SK-N-SH (cell line): ENCODE measurements around the gene ATRN. TPM values are rescaled to one million over a fixed set of nuclear protein-coding genes. Genes with fewer than 3 reads are reported as not detected.

Experiments
- CTCF ChIA-PET: fragments of 300-600, 350-600 bp; formaldehyde crosslinking; extraction: SDS; loops from one replicate; lab custom pipeline; 2021; lab: Yijun Ruan, JAX
- POLR2A ChIA-PET: fragments of 350-600 bp; sonication (Branson Sonifier 250); formaldehyde crosslinking; extraction: SDS; loops from one replicate; lab custom pipeline; 2020; ENCODE audit warnings: antibody characterized with exemption, inconsistent platforms; lab: Yijun Ruan, JAX
- DNase-seq: peaks from one replicate; pipeline ENCODE4 v3.0.0; 2012
- H2AFZ ChIP-seq: fragments of 200-600 bp; sonication (generic); 2 replicates; pipeline ENCODE4 v1.8.1; 2016; ENCODE audit warnings: antibody characterized with exemption, mild to moderate bottlenecking, low read depth
- H3F3A ChIP-seq: fragments of 200-600 bp; sonication (generic); replicated peaks from 2 replicates; pipeline ENCODE3; 2016; ENCODE audit warnings: antibody characterized with exemption, mild to moderate bottlenecking; ENCODE audit not compliant: insufficient read depth
- H3K27ac ChIP-seq, 2 experiments: fragments of 200-500 bp in 1 of 2; fragments of 200-600 bp in 1 of 2; sonication (Bioruptor generic) in 1 of 2; sonication (generic), shearing (Covaris generic) in 1 of 2; 2 replicates each; pipeline versions ENCODE4 v1.5.1 to v1.6.1; 2014 to 2016; ENCODE audit warnings: low read depth in 2 of 2, inconsistent platforms in 1 of 2, low read length in 1 of 2, mild to moderate bottlenecking in 1 of 2, mixed read lengths in 1 of 2
- H3K27me3 ChIP-seq: fragments of 200-600 bp; sonication (generic), shearing (Covaris generic); 2 replicates; pipeline ENCODE4 v1.6.1; 2016; ENCODE audit warnings: mixed run types; ENCODE audit not compliant: insufficient read depth
- H3K36me3 ChIP-seq, 2 experiments: fragments of 200-500 bp in 1 of 2; fragments of 200-600 bp in 1 of 2; sonication (Bioruptor generic) in 1 of 2; sonication (generic) in 1 of 2; replicated peaks in 1 of 2; 2 replicates each; pipeline versions ENCODE3 to v1.5.1; 2014 to 2016; ENCODE audit warnings: low read length in 1 of 2, mild to moderate bottlenecking in 1 of 2; ENCODE audit not compliant: insufficient read depth in 2 of 2, control insufficient read depth in 1 of 2
- H3K4me1 ChIP-seq, 2 experiments: fragments of 200-500 bp in 1 of 2; fragments of 200-600 bp in 1 of 2; sonication (Bioruptor generic) in 1 of 2; sonication (generic), shearing (Covaris generic) in 1 of 2; 2 replicates each; pipeline versions ENCODE4 v1.5.1 to v1.6.1; 2014 to 2016; ENCODE audit warnings: low read depth in 1 of 2, low read length in 1 of 2, mixed run types in 1 of 2; ENCODE audit not compliant: insufficient read depth in 2 of 2, control insufficient read depth in 1 of 2
- H3K4me2 ChIP-seq: fragments of 200-600 bp; sonication (generic), shearing (Covaris generic); 2 replicates; pipeline ENCODE4 v1.6.1; 2017; ENCODE audit warnings: mixed run types
- H3K4me3 ChIP-seq, 2 experiments: fragments of 200-500 bp in 1 of 2; fragments of 200-600 bp in 1 of 2; sonication (Bioruptor generic) in 1 of 2; sonication (generic), shearing (Covaris generic) in 1 of 2; 2 replicates each; pipeline versions ENCODE4 v1.5.1 to v1.8.1; 2014 to 2016; ENCODE audit warnings: low read depth in 2 of 2, inconsistent platforms in 1 of 2, low read length in 1 of 2, mild to moderate bottlenecking in 1 of 2, mixed read lengths in 1 of 2, moderate library complexity in 1 of 2
- H3K79me2 ChIP-seq: fragments of 200-600 bp; sonication (generic); 2 replicates; pipeline ENCODE4 v1.8.1; 2017; ENCODE audit warnings: mild to moderate bottlenecking; ENCODE audit not compliant: insufficient read depth
- H3K9ac ChIP-seq: fragments of 200-600 bp; sonication (generic); 2 replicates; pipeline ENCODE4 v1.6.1; 2017; ENCODE audit warnings: mixed run types
- H3K9me2 ChIP-seq: fragments of 200-600 bp; sonication (generic); 2 replicates; pipeline ENCODE4 v1.6.1; 2017; ENCODE audit warnings: mixed run types
- H3K9me3 ChIP-seq: fragments of 200-600 bp; sonication (generic); 2 replicates; pipeline ENCODE4 v1.6.1; 2017; ENCODE audit warnings: mixed run types, mild to moderate bottlenecking, moderate library complexity
- H4K20me1 ChIP-seq: fragments of 200-600 bp; sonication (generic); 2 replicates; pipeline ENCODE4 v1.6.1; 2017; ENCODE audit warnings: mild to moderate bottlenecking, mixed run types; ENCODE audit not compliant: insufficient read depth
- EP300 ChIP-seq, 2 experiments: IDR thresholded peaks; 2 replicates each; pipeline versions ENCODE4 v1.4.0 to v1.6.1; 2012; ENCODE audit warnings: borderline replicate concordance in 1 of 2, low read depth in 1 of 2, low read length in 1 of 2
- FOSL2 ChIP-seq: IDR thresholded peaks from 2 replicates; pipeline ENCODE4 v1.4.0; 2012; ENCODE audit warnings: low read depth, mild to moderate bottlenecking, moderate library complexity, borderline replicate concordance
- GATA2 ChIP-seq: sonication (generic); formaldehyde crosslinking; IDR thresholded peaks from 2 replicates; pipeline ENCODE4 v1.5.0; 2020; ENCODE audit warnings: mild to moderate bottlenecking, missing genetic modification reagents
- IRF3 ChIP-seq: fragments of 150-350 bp; IDR thresholded peaks from 2 replicates; pipeline ENCODE4 v1.6.1; 2016; ENCODE audit warnings: mild to moderate bottlenecking, low read depth, low read length
- JUND ChIP-seq: IDR thresholded peaks from 2 replicates; pipeline ENCODE4 v1.4.0; 2012
- MEF2A ChIP-seq: IDR thresholded peaks from 2 replicates; pipeline ENCODE4 v1.4.0; 2012; ENCODE audit warnings: low read depth, borderline replicate concordance
- MXI1 ChIP-seq: IDR thresholded peaks from 2 replicates; pipeline ENCODE4 v1.6.1; 2012; ENCODE audit warnings: mild to moderate bottlenecking, low read depth, low read length, improper control_type of control experiment
- PBX3 ChIP-seq: IDR thresholded peaks from 2 replicates; pipeline ENCODE4; 2012
- POLR2AphosphoS5 ChIP-seq: IDR thresholded peaks from 2 replicates; pipeline ENCODE4 v1.6.1; 2012; ENCODE audit warnings: low read depth, low read length
- SIN3A ChIP-seq: IDR thresholded peaks from 2 replicates; pipeline ENCODE4 v1.6.1; 2012; ENCODE audit warnings: low read depth, mild to moderate bottlenecking, low read length, moderate library complexity, borderline replicate concordance
- SMC3 ChIP-seq: IDR thresholded peaks from 2 replicates; pipeline ENCODE4 v1.6.1; 2012; ENCODE audit warnings: low read depth, low read length, improper control_type of control experiment
- TCF12 ChIP-seq: IDR thresholded peaks from 2 replicates; pipeline ENCODE4 v1.4.0; 2012
- USF2 ChIP-seq: fragments of 150-350 bp; IDR thresholded peaks from 2 replicates; pipeline ENCODE4 v1.6.1; 2017; ENCODE audit warnings: antibody characterized with exemption, low read length, low read depth, borderline replicate concordance
- WGBS: methylation state at CpG from one replicate; pipeline ENCODE4 v1.1.6; 2017; ENCODE audit warnings: low lambda C conversion rate; 5-methylcytosine and 5-hydroxymethylcytosine counted together
- polyA plus RNA-seq, 3 experiments: library from polyadenylated mRNA; depleted of rRNA; stranded (reverse); fragments of >200 nt; gene quantifications; 2 replicates each; pipeline ENCODE4 v1.2.3, GENCODE V29; 2012
- TF ChIP-seq, protein P1 (sequence below): IDR thresholded peaks from 2 replicates; pipeline ENCODE4 v1.4.0; 2012; ENCODE audit warnings: low read depth, borderline replicate concordance

ATRN gene
- polyA plus RNA-seq, 1 of the 3 experiments (the other 2 are of a cell fraction) = 33.8 TPM

DNA sequence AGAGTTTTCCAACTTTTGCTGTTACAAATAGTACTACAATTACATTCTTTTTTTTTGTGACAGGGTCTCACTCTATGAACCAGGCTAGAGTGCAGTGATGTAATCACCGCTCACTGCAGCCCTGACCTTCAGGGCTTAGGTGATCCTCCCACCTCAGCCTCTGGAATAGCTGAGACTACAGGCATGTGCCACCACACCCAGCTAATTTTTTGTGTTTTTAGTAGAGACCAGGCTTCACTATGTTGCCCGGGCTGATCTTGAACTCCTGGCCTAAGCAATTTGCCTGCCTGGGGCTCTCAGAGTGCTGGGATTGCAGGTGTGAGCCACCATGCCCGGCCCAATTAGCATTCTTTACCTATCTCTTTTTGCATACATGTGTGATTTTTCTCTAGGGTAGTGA lies 12.5 kb downstream of the ATRN start:
- DNase-seq = no peak
- TF ChIP-seq IRF3 = no peak
- TF ChIP-seq, protein P1, sequence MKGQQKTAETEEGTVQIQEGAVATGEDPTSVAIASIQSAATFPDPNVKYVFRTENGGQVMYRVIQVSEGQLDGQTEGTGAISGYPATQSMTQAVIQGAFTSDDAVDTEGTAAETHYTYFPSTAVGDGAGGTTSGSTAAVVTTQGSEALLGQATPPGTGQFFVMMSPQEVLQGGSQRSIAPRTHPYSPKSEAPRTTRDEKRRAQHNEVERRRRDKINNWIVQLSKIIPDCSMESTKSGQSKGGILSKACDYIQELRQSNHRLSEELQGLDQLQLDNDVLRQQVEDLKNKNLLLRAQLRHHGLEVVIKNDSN = no peak
- TF ChIP-seq POLR2AphosphoS5 = no peak
- TF ChIP-seq PBX3 = no peak
- TF ChIP-seq MEF2A = no peak
- Histone ChIP-seq H3K79me2 (peaks cover 55% of the 10 kb centered on the region), H2AFZ (no peak overlapping the region), H3K27ac (no peak overlapping the region), H3K9ac (no peak overlapping the region), H3K4me1 (peaks cover 0 to 13% of the 10 kb centered on the region in 2 experiments; a peak in 2 of 4 replicates), H3K36me3 (peaks cover 0 to 14% of the 10 kb centered on the region in 2 experiments), H3K9me3 (peaks cover 19% of the 10 kb centered on the region), H3K27me3 (no peaks in the 10 kb centered on the region), H3K4me3 (no peak overlapping the region), H3F3A (peaks cover 11% of the 10 kb centered on the region), H4K20me1 (peaks cover 3% of the 10 kb centered on the region; the same call in 1 of the 2 replicates), H3K9me2 (no peaks in the 10 kb centered on the region), H3K4me2 (no peak overlapping the region)
- ChIA-PET CTCF (no interaction called here), POLR2A (no interaction called here)
- WGBS = 91% methylated on average over 3 of the region's 3 CpGs

DNA sequence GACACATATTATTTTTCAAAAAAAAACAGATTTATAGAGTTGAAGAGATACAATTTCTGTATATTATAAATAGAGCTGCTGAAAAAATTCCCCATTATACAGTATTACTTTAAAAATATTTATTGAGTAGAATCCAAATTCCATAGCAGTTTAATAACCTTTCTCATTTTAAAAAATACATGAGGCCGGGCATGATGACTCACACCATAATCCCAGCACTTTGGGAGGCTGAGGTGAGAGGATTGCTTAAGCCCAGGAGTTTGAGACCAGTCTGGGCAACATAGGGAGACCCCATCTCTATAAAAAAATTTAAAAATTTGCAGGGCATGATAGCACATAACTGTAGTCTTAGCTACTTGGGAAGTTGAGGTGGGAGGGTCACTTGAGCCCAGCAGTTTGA lies 13.0 kb downstream of the ATRN start:
- no peak overlapping the region for H3K4me2 ChIP-seq
- WGBS = 59% methylated on average over 1 of the region's 1 CpG
- peaks cover 59% of the 10 kb centered on the region for H3K79me2 ChIP-seq

GRCh38 chr20:3485913-3486312 lies 15.1 kb downstream of the ATRN start:
- Histone ChIP-seq H3K9me3 (peaks cover 19% of the 10 kb centered on the region), H3K36me3 (peaks cover 0 to 19% of the 10 kb centered on the region in 2 experiments), H2AFZ (no peak overlapping the region), H4K20me1 (peaks cover 3% of the 10 kb centered on the region; the same call in 1 of the 2 replicates), H3F3A (peaks cover 5% of the 10 kb centered on the region), H3K9me2 (no peaks in the 10 kb centered on the region), H3K4me1 (peaks cover 0 to 13% of the 10 kb centered on the region in 2 experiments; a peak in 2 of 4 replicates), H3K79me2 (peaks cover 74% of the 10 kb centered on the region), H3K27ac (no peak overlapping the region), H3K27me3 (no peaks in the 10 kb centered on the region), H3K4me3 (no peak overlapping the region), H3K4me2 (no peak overlapping the region), H3K9ac (no peak overlapping the region)
- ChIA-PET POLR2A (no interaction called here), CTCF (no interaction called here)
- WGBS = 88% methylated on average over 1 of the region's 1 CpG
- no peak for DNase-seq
- TF ChIP-seq MXI1 (no peak), EP300 (IDR thresholded peaks at IDR 0.05; ENCODE audit: borderline replicate concordance in 1 of 2, low read depth in 1 of 2, low read length in 1 of 2) (no peak), USF2 (no peak), SIN3A (no peak), GATA2 (CRISPR knock-in tag) (no peak), PBX3 (no peak)
- TF ChIP-seq, protein P1 = no peak

More for the DNA sequence above, 13.0 kb downstream of the ATRN start:
- Histone ChIP-seq H4K20me1 (peaks cover 3% of the 10 kb centered on the region; the same call in 1 of the 2 replicates), H3K4me3 (no peak overlapping the region), H3F3A (peaks cover 11% of the 10 kb centered on the region), H3K36me3 (peaks cover 0 to 14% of the 10 kb centered on the region in 2 experiments), H3K27me3 (no peaks in the 10 kb centered on the region), H3K9ac (no peak overlapping the region), H2AFZ (no peak overlapping the region)
- ChIA-PET POLR2A (no interaction called here), CTCF (no interaction called here)
- no peak for DNase-seq
- no peak for TF ChIP-seq SMC3
- TF ChIP-seq TCF12 = no peak
- TF ChIP-seq EP300 (IDR thresholded peaks at IDR 0.05; ENCODE audit: borderline replicate concordance in 1 of 2, low read depth in 1 of 2, low read length in 1 of 2) = no peak
- TF ChIP-seq FOSL2 = peak; percentile 35; the same call in 1 of the 2 replicates
- 0 out of 2 replicates have a peak, but pooled peaks have one; percentile 5 for TF ChIP-seq JUND
- TF ChIP-seq, all 33 proteins: peak for 2
- Histone ChIP-seq H3K9me3 (peaks cover 19% of the 10 kb centered on the region), H3K4me1 (peaks cover 0 to 13% of the 10 kb centered on the region in 2 experiments; a peak in 2 of 4 replicates), H3K27ac (no peak overlapping the region; a peak in 1 of 4 replicates), H3K9me2 (no peaks in the 10 kb centered on the region)
